GM12878 (cell line): ENCODE measurements around the gene VEGFB. TPM values are rescaled to one million over a fixed set of nuclear protein-coding genes. Genes with fewer than 3 reads are reported as not detected.
A peak's percentile ranks its signal among the peaks of the same experiment; 100 is the strongest.

Source experiments
- ATF2 ChIP-seq: IDR thresholded peaks from 2 replicates; pipeline ENCODE4 v1.6.1; 2012; ENCODE audit warnings: low read length, inconsistent platforms
- CTCF ChIP-seq, 3 experiments: IDR thresholded peaks in 2 of 3; conservative IDR thresholded peaks in 1 of 3; 2 replicates each; pipeline ENCODE4 v1.5.1; 2011; ENCODE audit warnings: low read depth in 3 of 3, low read length in 3 of 3, mild to moderate bottlenecking in 3 of 3, control low read depth in 2 of 3, moderate library complexity in 2 of 3, inconsistent platforms in 1 of 3, mixed read lengths in 1 of 3; ENCODE audit not compliant: control insufficient read depth in 2 of 3, insufficient read depth in 1 of 3; ENCODE audit errors: extremely low read depth in 1 of 3
- MYB ChIP-seq: fragments of 150-350 bp; IDR thresholded peaks from 2 replicates; pipeline ENCODE4 v1.6.1; 2014; ENCODE audit warnings: mild to moderate bottlenecking, low read depth, low read length, borderline replicate concordance
- NBN ChIP-seq: fragments of 450-650 bp; IDR thresholded peaks from 2 replicates; pipeline ENCODE4 v1.6.1; 2016
- NR2F1 ChIP-seq: fragments of 450-650 bp; conservative IDR thresholded peaks from 2 replicates; pipeline ENCODE4 v1.6.1; 2017; ENCODE audit warnings: mild to moderate bottlenecking
- SIX5 ChIP-seq: IDR thresholded peaks from 2 replicates; pipeline ENCODE4 v1.6.1; 2011; ENCODE audit warnings: mild to moderate bottlenecking, low read depth, low read length, moderate library complexity; ENCODE audit not compliant: severe bottlenecking
- TBL1XR1 ChIP-seq: IDR thresholded peaks from 2 replicates; pipeline ENCODE4 v1.6.1; 2012; ENCODE audit warnings: low read depth, low read length, improper control_type of control experiment
- polyA plus RNA-seq, 11 experiments: library from polyadenylated mRNA; depleted of rRNA in 4 of 11; unstranded in 6 of 11; stranded (reverse) in 5 of 11; fragments of >200 nt; fragmentation: Nextera tagmentation in 4 of 11; fragmentation: Illumina TruSeq in 1 of 11; extraction: Ambion mirVana in 4 of 11; extraction: Trizol in 1 of 11; gene quantifications; 1 replicate in 1 of 11; 2 replicates in 10 of 11; pipeline versions ENCODE4 v1.2.1 to v1.2.3, GENCODE V29; 2011 to 2016; ENCODE audit warnings: inconsistent platforms in 2 of 11, missing spikeins in 2 of 11, low read depth in 1 of 11
- total RNA-seq, 4 experiments: library from RNA; depleted of rRNA in 3 of 4; stranded (reverse); fragments of >200 nt in 3 of 4; fragmentation: Illumina TruSeq in 1 of 4; extraction: Trizol in 1 of 4; gene quantifications; 2 replicates each; pipeline versions ENCODE4 v1.2.1 to v1.2.3, GENCODE V29; 2013 to 2021
- TF ChIP-seq, protein P1 (sequence below): fragments of 450-650 bp; IDR thresholded peaks from 2 replicates; pipeline ENCODE4 v1.6.1; 2016; ENCODE audit warnings: mild to moderate bottlenecking, moderate library complexity, borderline replicate concordance

Gene VEGFB
- total and polyA plus RNA-seq, 10 of the 15 experiments (the other 5 are each of a cell fraction or from before 2014, with no cell fraction given) = 7.0 to 75.8 (median 20.3) TPM

GRCh38 chr11:64268893-64269539 lies 34.6 kb downstream of the VEGFB start (continued):
- TF ChIP-seq, protein P1, sequence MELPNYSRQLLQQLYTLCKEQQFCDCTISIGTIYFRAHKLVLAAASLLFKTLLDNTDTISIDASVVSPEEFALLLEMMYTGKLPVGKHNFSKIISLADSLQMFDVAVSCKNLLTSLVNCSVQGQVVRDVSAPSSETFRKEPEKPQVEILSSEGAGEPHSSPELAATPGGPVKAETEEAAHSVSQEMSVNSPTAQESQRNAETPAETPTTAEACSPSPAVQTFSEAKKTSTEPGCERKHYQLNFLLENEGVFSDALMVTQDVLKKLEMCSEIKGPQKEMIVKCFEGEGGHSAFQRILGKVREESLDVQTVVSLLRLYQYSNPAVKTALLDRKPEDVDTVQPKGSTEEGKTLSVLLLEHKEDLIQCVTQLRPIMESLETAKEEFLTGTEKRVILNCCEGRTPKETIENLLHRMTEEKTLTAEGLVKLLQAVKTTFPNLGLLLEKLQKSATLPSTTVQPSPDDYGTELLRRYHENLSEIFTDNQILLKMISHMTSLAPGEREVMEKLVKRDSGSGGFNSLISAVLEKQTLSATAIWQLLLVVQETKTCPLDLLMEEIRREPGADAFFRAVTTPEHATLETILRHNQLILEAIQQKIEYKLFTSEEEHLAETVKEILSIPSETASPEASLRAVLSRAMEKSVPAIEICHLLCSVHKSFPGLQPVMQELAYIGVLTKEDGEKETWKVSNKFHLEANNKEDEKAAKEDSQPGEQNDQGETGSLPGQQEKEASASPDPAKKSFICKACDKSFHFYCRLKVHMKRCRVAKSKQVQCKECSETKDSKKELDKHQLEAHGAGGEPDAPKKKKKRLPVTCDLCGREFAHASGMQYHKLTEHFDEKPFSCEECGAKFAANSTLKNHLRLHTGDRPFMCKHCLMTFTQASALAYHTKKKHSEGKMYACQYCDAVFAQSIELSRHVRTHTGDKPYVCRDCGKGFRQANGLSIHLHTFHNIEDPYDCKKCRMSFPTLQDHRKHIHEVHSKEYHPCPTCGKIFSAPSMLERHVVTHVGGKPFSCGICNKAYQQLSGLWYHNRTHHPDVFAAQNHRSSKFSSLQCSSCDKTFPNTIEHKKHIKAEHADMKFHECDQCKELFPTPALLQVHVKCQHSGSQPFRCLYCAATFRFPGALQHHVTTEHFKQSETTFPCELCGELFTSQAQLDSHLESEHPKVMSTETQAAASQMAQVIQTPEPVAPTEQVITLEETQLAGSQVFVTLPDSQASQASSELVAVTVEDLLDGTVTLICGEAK = peak; percentile 46; the same call in 1 of the 2 replicates
- TF ChIP-seq MYB (no peak), ATF2 (no peak), CTCF (IDR thresholded peaks at IDR 0.05 in 2 of 3, conservative IDR thresholded peaks at IDR 0.05 in 1 of 3; ENCODE audit: control insufficient read depth in 2 of 3, extremely low read depth in 1 of 3, insufficient read depth in 1 of 3, low read depth in 3 of 3, low read length in 3 of 3) (0 out of 6 replicates have a peak, but pooled peaks of 2 of the 3 experiments have one; percentile 3 to 6), NBN (peak; percentile 38), TBL1XR1 (no peak), NR2F1 (peak; percentile 71), SIX5 (peak; percentile 4)
- TF ChIP-seq, all 136 proteins: peak for 14
